NB4 (cell line): ENCODE data around the gene CD151.
A peak's percentile ranks its signal among the peaks of the same experiment; 100 is the strongest.

Source experiments
- DNase-seq: peaks from one replicate; pipeline ENCODE4 v3.0.0; 2010; ENCODE audit warnings: low read depth
- H3K4me3 ChIP-seq: one replicate; pipeline ENCODE4 v1.5.1; 2011; ENCODE audit warnings: mild to moderate bottlenecking, low read depth, low read length, moderate library complexity
- MYC ChIP-seq: IDR thresholded peaks from 2 replicates; pipeline ENCODE4 v1.6.1; 2011; ENCODE audit warnings: low read depth, low read length
- POLR2A ChIP-seq: IDR thresholded peaks from 2 replicates; pipeline ENCODE4 v1.6.1; 2011; ENCODE audit warnings: mild to moderate bottlenecking; ENCODE audit not compliant: insufficient read length; ENCODE audit errors: extremely low read depth
- TF ChIP-seq, protein P1 (sequence below): IDR thresholded peaks from one replicate; pipeline ENCODE4 v1.5.1; 2012; ENCODE audit warnings: low read depth, low read length
- TF ChIP-seq, protein P2 (sequence below): IDR thresholded peaks from 2 replicates; pipeline ENCODE4 v1.6.1; 2011; ENCODE audit warnings: low read depth, low read length

CD151 gene

DNA sequence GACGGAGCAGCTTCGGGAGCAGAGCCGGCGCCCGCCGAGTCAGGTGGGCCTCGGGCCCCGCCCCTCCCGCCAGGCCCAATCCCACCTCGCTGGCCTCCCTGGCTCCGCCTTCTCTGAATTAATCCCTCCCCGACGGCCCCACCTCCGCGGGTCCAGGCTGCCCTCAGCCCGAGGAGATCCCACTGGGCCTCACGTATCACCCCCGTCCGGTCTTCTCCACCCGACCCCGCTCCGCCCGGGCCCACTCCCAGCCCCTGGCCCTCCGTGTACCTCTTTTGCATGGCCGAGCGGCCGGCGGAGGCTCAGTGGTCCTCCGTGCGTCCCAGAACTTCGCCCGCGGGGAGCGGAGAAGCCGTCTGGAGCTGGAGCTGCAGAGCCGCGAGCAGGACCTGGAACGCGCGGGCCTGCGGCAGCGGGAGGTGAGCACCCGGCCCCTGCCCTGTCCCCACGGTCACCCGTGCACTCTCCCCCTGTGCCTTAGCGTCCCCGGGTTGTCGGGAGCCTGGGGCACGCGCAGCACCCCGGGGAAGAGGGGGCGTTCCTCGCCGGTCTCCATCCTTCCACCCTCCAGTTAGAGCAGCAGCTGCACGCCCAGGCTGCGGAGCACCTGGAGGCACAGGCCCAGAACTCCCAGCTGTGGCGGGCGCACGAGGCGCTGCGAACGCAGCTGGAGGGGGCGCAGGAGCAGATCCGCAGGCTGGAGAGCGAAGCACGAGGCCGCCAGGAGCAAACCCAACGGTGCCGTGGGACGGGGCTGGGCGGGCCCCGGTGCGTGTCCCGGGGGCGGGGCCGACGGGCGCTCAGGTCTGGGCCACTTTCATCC, 2.2 kb upstream of the CD151 start:
- TF ChIP-seq MYC, result no peak
- TF ChIP-seq, protein P1, sequence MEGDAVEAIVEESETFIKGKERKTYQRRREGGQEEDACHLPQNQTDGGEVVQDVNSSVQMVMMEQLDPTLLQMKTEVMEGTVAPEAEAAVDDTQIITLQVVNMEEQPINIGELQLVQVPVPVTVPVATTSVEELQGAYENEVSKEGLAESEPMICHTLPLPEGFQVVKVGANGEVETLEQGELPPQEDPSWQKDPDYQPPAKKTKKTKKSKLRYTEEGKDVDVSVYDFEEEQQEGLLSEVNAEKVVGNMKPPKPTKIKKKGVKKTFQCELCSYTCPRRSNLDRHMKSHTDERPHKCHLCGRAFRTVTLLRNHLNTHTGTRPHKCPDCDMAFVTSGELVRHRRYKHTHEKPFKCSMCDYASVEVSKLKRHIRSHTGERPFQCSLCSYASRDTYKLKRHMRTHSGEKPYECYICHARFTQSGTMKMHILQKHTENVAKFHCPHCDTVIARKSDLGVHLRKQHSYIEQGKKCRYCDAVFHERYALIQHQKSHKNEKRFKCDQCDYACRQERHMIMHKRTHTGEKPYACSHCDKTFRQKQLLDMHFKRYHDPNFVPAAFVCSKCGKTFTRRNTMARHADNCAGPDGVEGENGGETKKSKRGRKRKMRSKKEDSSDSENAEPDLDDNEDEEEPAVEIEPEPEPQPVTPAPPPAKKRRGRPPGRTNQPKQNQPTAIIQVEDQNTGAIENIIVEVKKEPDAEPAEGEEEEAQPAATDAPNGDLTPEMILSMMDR, result no peak
- TF ChIP-seq POLR2A, result no peak
- TF ChIP-seq, protein P2, sequence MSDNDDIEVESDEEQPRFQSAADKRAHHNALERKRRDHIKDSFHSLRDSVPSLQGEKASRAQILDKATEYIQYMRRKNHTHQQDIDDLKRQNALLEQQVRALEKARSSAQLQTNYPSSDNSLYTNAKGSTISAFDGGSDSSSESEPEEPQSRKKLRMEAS, result no peak
- no peak for DNase-seq
- no peak overlapping the region for H3K4me3 ChIP-seq

DNA sequence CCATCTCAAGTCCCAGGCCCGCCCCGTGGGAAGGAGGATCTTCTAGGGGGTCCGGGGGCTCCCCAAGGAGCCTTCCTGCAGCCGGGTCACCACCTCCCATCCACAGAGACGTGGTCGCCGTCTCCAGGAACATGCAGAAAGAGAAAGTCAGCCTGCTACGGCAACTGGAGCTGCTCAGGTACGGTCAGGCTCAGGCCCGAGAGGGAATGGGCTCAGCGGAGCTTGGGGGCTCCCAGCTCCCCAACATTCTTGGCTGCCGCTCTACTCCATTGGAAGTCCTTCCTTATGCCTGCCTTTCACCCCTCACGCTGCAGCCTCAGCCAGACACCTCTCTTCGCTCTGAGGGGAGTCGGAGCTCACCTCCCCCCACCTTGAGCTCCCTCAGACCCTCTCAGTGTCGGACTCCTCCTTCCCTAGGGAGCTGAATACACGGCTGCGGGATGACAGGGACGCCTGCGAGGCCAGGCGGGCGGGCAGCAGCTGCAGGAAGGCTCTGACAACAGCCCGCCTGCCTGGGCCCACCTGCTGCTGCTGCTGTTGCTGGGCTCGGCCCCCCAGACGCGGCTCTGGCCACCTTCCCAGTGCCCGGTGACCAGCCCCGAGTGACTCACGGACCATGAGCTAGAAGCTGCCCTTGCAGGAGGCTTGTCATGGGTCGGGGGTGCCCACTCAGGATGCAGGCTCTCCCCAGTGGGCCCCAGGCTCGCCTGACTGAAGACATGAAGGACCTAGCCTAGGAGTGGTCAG, 1.5 kb upstream of the CD151 start:
- DNase-seq, result no peak
- H3K4me3 ChIP-seq, result no peak overlapping the region
- TF ChIP-seq, protein P2, result no peak
- TF ChIP-seq POLR2A, result no peak

DNA sequence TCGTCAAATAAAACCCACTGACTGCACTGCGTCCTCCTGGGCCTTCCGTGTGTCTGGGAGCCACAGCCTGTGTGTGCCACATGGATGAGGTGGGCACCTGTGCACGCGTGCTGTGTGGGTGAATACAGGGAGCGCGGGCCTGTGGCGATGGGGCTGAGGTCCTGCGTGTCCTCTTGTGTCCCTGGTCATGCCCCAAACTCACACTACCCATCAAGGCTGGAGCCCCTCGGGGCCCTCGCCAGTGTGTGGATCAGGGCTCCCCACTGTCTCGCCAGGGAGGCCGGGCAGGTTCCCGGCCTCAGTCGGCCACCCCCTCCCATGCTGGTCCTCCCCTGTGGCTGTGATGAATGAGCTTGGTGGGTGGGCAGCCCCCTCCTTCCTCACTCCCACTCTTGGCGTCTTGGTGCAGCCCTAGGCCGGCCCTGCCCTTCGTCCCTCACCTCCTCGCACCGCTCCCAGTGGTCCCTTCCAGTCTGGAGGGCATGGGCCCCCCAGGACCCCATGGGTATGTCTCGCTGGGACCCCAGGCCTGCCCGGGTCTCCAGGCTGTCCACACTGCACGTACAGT, 707 bp upstream of the CD151 start:
- no peak for DNase-seq
- peak overlapping the region; percentile 46 for H3K4me3 ChIP-seq
- TF ChIP-seq, protein P2, result no peak
- TF ChIP-seq POLR2A (no peak), MYC (no peak)
- TF ChIP-seq, protein P1, result no peak

DNA sequence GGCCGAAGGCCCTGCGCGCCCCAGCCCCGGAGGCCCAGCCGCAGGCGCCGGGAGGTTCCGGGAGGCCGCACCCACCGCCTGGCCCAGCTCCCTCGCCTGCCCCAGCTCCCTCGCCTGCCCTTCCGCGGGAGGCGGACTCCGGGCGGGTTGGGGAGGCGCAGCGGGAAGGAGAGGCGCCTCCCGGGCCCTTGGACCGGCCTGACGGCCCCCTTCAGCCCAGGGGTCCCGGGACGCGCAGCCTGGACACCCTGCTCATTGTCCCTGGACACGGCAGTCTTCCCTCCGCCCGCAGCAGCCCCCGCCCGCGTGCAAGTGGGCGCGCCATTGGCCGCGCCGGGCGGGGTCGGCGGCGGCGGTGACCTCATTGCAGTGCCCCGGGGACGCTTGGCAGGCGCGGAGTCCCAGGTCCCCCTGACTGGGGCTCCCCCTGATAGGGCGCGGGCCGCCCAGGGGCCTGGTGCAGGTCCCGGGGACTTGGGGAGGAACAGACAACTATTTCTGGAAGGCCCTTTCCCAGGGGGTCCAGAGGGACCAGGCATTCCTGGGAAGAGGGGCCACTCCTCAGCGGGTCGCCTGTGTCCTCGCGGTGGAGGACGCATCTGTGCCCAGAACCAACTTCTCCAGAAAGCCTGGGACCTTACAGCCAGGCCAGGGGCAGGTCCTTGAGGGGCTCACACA, 501 bp downstream of the CD151 start:
- H3K4me3 ChIP-seq, result peak overlapping the region; percentile 68
- TF ChIP-seq POLR2A (no peak), MYC (peak; percentile 26; the same call in 1 of the 2 replicates)
- TF ChIP-seq, protein P1, result no peak
- peak; percentile 72 for DNase-seq

DNA sequence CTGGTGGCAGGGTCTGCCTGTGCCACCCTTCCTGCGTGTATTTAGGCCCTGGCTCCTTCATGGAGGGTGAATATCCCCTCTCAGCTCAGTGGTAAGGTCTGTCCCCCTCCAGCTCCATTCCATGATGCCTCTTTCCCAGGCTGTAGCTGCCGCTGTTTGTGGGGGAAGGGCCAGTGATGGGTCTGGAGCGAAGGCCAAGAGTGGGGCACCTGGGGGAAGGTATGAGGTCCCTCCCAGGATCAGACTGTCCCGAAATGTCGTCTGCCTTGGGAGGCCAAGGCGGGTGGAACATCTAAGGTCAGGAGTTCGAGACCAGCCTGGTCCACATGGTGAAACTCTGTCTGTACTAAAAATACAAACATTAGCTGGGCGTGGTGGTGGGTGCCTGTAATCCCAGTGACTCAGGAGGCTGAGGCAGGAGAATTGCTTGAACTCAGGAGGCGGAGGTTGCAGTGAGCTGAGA, 1.1 kb downstream of the CD151 start:
- peak overlapping the region; percentile 68 for H3K4me3 ChIP-seq
- TF ChIP-seq MYC (no peak), POLR2A (no peak)
- TF ChIP-seq, protein P2, result no peak
- TF ChIP-seq, protein P1, result no peak
- no peak for DNase-seq
